Left ventricle myocardium superior (tissue), 1 donor: ENCODE measurements around the gene PROB1. TPM values are rescaled to one million over a fixed set of nuclear protein-coding genes. Genes with fewer than 3 reads are reported as not detected.
"Not testable (repeated sequence)": the region's sequence is repeated elsewhere in the genome, so short reads cannot be mapped to it uniquely, and the experiment has no call there.

Source experiments
- ATAC-seq: fragments of 200-7000 bp; cut with Tn5 transposase; one replicate; pipeline ENCODE4 v1.9.1; 2020; ENCODE audit warnings: mild to moderate bottlenecking, moderate library complexity
- DNase-seq: peaks from one replicate; pipeline ENCODE4 v3.0.0-alpha.2; 2020
- intact Hi-C: fragments of 100-400 bp; cut with micrococcal nuclease; formaldehyde crosslinking; loops from one replicate; pipeline ENCODE4 v1.11.0; 2022
- long read RNA-seq: library from polyadenylated mRNA; unstranded; transcript quantifications from one replicate; pipeline ENCODE4 v2.0.0, GENCODE V29; 2021
- total RNA-seq: library from RNA; stranded (reverse); fragmentation: NEBNext Ultra II Directional; extraction: Animal tissue kit (Norgen Biotek cat#: 25700); gene quantifications from one replicate; pipeline ENCODE4 v1.2.1, GENCODE V29; 2021
- donor health status: DM: no; HTN: yes; CAD: no; lungs with severe emphysema.

Gene PROB1, protein sequence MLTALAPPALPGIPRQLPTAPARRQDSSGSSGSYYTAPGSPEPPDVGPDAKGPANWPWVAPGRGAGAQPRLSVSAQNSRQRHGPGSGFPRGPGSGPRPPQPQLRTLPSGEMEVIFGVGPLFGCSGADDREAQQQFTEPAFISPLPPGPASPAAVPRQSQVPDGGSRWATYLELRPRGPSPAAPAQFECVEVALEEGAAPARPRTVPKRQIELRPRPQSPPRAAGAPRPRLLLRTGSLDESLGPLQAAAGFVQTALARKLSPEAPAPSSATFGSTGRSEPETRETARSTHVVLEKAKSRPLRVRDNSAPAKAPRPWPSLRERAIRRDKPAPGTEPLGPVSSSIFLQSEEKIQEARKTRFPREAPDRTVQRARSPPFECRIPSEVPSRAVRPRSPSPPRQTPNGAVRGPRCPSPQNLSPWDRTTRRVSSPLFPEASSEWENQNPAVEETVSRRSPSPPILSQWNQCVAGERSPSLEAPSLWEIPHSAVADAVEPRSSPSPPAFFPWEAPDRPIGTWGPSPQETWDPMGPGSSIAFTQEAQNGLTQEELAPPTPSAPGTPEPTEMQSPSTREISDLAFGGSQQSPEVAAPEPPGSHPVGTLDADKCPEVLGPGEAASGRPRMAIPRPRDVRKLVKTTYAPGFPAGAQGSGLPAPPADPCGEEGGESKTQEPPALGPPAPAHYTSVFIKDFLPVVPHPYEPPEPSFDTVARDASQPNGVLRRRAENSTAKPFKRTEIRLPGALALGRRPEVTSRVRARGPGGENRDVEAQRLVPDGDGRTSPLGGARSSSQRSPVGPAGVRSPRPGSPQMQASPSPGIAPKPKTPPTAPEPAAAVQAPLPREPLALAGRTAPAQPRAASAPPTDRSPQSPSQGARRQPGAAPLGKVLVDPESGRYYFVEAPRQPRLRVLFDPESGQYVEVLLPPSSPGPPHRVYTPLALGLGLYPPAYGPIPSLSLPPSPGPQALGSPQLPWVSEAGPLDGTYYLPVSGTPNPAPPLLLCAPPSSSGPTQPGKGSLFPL
- 56.5 TPM for total RNA-seq
- long read RNA-seq, full-length matches to known transcripts, result 128 of 128 reads
- long read RNA-seq, partial matches to known transcripts, result 0 of 128 reads
- long read RNA-seq, other reads (novel, unspliced or antisense), result 0 of 128 reads

DNA sequence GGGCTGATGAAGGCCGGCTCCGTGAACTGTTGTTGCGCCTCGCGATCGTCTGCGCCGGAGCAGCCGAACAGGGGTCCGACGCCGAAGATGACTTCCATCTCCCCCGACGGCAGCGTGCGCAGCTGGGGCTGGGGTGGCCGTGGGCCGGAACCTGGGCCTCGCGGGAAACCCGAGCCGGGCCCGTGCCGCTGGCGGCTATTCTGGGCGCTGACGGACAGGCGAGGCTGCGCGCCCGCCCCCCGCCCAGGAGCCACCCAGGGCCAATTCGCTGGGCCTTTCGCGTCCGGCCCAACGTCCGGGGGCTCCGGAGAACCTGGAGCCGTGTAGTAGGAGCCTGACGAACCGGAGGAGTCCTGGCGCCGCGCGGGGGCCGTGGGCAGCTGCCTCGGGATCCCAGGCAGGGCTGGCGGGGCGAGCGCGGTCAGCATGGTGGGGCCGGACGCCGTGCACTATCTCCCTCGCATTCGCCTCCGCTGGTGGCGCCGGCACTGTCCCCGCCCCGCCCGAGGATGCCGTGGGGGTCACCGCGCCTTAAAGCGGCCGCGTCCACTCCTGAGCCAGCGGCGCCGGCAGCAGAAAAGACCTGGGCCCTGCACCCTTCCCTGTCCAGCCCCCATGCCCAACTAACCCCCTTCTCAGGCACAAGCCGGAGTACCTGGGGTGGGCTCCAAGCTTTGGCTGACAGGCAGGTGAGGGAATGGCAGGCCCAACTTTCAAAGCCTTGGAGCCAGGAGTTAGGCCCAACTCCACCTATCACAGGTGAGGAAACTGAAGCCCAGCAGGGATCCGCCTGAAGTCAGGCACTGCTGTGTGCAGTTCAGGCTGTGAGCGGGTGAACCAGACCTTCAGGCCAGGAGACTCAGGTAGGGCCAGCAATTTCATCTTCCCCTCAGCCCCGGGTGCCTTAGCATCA is at the start of gene PROB1:
Gene PROB1 (minus strand): TSS at position 451 of the 913 bp plus-strand sequence. CDS start 23 bp downstream, at position 428.
- intact Hi-C loops, result no loop called here
- ATAC-seq, result peak; percentile 82
- DNase-seq, result peak; percentile 85

DNA sequence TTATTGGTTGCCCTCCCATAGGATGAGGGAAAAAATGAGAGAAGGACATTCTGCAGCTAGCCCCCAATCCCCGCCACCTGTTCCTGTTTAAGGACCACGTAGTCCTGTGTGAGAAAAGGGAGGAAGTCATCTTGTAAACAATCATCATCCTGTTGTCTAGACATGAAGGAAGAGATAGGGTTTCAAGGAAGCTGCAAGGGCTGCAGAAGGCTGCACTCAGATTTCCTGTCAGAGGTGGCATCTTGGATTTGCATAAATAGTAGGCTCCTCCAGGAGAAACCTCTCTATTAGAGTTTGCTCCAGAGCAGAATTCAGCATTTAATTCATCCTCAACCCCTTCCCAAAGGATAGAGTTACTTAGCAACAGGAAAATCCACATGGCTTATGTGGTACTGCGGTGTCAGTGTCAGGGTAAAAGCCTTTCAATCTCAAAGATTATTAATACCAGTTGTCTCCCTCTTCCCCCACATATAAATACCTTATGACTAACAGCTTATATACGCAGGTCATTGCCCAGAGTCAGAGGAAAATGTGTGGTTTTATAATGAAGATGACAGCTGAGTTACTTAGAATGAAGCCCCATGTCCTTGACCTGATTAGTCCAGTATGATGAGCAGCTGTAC is 49.0 kb upstream of the PROB1 start:
- intact Hi-C loops, result no loop called here
- no peak for ATAC-seq
- DNase-seq, result no peak

DNA sequence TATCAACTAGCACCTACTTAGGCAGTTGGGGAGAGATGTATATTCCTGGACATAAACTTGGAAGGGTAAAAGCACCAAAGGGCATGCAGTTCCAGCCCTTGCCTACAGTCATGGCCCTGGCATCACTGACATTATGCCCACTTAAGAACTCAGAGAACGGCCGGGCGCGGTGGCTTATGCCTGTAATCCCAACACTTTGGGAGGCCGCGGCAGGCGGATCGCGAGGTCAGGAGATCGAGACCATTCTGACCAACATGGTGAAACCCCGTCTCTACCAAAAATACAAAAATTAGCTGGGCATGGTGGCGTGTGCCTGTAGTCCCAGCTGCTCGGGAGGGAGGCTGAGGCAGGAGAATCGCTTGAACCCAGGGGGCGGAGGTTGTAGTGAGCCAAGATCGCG is 45.5 kb upstream of the PROB1 start:
- intact Hi-C loops, ATAC-seq, DNase-seq: not testable (repeated sequence)

DNA sequence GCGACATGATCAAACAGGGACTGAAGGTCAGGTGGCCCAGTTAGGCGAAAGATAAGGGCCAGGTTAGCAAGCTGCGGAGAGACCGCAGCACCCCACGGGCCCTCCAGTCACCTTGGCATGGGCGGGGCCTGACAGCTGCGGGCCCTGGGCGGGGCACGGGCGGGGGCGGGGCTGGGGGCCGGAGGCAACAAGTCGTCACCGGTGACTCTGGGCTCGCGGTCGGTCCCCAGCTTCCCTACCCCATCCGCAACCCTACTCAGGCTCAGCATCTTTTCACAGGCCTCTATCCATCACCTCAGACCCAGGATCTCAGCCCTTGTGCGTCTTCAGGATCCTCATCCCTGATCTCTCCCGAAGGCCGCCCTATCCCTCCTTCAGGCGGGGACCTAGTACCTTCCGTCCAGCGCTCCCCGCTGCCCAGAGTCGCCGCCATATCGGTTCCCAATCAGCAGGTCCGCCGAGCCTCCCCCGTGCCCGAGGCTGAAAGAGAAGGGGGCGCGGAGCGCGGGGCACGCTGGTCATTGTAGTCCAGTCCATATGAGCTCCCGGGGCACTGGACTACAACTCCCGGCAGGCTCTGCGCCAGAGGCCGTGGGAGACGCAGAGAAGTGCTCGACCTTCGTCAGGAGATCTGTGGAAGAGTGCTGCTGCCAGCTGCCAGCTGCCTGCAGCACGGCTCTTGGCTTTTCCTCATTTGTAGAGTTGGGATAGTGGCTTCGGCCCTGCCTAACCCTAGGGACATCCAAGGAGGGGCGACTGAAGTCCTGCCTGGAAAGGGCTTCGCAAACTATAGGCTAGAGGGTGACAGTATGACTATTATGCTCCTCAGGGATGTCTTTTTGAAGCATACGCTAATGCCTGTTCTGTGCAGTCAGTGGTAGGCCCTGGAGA is 44.4 kb upstream of the PROB1 start, which contains the start of gene DNAJC18:
Gene DNAJC18 (minus strand): TSS at position 513 of the 891 bp plus-strand sequence. CDS start 80 bp downstream, at position 433.
- DNase-seq (peak; percentile 98), ATAC-seq (peak; percentile 99)
- intact Hi-C loops, result loop anchor here (5.0 kb wide), 1 partner anchor 73 kb away; no protein-coding TSS in a partner anchor

DNA sequence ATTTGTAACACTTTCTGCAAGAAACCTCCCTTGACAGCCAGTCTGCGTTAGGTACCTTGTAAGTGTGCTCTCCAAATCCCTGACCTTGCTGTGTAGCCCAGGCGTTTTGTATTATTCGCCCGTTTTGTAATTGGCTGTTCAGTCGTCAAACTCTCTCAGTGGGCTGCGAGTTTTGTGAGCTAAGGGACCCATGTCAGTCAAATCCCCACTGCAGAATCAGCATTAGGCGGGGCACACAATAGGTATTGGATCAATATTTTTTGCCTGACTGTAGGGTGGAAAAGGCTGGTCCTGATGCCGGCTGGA is 43.8 kb upstream of the PROB1 start:
- intact Hi-C loops, result loop anchor here (5.0 kb wide), 1 partner anchor 74 kb away; no protein-coding TSS in a partner anchor
- no peak for ATAC-seq
- DNase-seq, result no peak

DNA sequence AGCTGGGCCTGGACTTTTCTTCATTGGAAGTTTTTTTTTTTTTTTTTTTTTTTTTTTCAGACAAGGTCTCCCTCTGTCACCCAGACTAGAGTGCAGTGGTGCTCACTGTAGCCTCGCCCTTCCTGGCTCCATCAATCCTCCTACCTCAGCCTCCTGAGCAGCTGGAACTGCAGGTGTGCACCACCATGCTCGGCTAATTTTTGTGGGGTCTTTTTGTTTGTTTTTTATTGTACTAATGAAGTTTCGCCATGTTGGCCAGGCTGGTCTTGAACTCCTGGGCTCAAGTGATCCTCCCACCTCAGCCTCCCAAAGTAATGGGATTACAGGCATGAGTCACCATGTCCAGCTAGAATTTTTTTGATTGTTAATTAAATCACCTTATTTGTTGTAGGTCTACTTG is 40.8 kb upstream of the PROB1 start:
- DNase-seq (no peak), ATAC-seq (no peak)
- intact Hi-C loops, result loop anchor here (5.0 kb wide), 1 partner anchor 77 kb away; no protein-coding TSS in a partner anchor

DNA sequence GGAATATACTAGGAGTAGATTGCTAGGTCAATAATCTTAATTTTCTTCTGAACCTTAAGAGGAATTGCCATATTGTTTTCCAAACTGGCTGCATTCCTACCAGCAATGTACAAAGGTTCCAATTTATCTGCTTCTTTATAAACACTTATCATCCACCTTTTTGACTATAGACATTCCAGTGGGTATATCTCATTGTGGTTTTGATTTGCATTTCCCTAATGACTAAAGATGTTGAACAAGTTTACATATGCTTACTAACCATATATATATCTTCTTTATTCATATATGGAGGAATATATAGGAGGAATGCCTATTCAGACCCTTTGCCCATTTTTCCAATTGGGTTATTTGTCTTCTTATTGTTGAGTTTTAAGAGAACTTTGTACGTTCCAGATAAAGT is 36.8 kb upstream of the PROB1 start:
- intact Hi-C loops, result no loop called here
- DNase-seq (no peak), ATAC-seq (no peak)

DNA sequence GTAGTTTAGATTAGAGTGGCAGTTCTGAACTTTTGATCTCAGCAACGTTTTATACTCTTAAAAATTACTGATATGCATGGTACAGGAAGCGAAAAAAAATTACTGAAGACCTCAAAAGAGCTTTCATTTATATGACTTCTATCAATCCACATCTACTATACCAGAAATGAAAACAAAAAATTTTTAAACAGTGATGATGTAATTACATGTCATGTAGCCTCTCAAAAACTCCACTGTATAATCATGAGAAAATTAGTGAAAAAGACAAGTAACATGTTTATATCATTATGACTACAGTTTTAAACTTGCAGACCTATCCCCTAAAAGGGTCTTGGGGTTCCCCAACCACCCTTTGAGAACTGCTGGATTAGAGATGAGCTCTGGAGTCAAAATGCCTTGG is 35.1 kb upstream of the PROB1 start:
- intact Hi-C loops, result no loop called here
- ATAC-seq (no peak), DNase-seq (no peak)

DNA sequence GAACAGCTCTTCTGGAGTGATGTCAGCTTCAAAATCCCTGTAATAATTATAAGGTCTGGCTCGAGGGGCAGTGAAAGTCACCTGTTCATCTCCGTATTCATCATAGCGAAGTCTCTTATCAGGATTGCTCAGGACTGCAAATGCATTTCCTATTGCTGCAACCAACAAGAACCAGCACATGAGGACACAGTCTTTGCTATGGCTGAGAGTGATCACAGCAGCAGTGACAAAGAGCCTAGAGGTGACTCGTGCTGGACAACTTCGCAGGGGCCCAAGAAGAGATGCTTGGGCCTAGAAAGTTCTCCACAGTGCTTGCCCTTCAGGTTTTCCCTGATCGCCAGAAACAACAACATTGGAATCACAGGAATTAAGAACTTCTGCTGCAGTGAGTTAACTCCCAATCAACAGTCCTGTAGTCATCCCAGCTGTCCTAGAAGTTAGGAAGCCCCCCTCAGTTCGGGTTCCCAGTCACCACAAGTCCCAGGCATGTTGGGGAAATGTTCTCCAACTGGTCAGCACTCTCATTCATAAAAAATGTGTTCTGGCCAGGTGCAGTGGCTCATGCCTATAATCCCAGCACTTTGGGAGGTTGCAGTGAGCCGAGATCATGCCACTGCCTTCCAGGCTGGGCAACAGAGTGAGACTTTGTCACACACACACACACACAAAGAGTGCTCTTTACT is 31.4 kb upstream of the PROB1 start:
- ATAC-seq, result no peak
- DNase-seq, result no peak
- intact Hi-C loops, result no loop called here

DNA sequence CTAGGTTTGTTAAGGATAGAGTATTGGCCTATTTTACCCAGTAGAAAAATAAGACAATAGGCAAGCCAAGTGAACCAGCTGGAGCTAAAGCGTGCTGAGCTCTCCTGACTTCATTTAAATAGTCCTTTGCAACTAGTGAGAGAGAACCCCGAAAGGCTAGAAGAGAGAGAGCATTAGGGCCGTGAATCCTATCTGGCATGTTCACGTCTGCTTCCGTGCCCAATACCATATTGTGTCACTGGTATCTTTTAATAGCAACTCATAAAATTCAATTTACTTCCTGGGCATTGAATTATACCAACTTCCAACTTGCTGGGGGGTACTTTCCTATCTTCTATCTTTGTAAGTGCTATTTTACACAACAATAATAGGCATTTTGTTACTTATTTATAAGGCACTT is 30.6 kb upstream of the PROB1 start:
- intact Hi-C loops, result no loop called here

DNA sequence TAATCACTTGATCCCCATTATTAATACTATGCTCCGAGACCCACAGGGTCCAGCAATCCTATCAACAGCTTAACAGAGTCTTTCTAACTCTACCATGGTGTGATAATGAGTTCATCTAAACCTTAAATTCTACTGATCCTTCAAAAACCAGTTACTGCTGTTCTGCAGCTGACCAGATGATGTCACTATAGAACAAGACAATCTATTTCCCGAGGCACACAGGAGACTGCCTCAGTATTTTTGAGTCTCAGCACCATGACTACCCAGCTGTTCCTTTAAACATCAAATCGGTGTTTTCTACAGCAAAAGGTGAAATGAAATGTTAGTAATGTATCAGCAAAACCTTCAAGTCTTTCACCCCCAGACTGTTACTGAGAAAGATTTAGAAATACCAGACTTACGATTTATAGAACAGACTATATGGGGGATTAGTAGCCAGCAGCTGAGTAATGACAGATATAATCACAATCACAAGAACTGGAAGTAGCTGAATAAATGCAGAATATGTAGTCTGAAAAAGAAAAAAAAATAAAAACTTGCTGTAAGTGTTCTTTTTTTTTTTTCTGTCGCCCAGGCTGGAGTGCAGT is 27.5 kb upstream of the PROB1 start:
- intact Hi-C loops, result loop anchor here (2.0 kb wide), 1 partner anchor 90 kb away; no protein-coding TSS in a partner anchor
- no peak for DNase-seq

More for the DNA sequence above, 30.6 kb upstream of the PROB1 start:
- ATAC-seq (no peak), DNase-seq (no peak)

DNA sequence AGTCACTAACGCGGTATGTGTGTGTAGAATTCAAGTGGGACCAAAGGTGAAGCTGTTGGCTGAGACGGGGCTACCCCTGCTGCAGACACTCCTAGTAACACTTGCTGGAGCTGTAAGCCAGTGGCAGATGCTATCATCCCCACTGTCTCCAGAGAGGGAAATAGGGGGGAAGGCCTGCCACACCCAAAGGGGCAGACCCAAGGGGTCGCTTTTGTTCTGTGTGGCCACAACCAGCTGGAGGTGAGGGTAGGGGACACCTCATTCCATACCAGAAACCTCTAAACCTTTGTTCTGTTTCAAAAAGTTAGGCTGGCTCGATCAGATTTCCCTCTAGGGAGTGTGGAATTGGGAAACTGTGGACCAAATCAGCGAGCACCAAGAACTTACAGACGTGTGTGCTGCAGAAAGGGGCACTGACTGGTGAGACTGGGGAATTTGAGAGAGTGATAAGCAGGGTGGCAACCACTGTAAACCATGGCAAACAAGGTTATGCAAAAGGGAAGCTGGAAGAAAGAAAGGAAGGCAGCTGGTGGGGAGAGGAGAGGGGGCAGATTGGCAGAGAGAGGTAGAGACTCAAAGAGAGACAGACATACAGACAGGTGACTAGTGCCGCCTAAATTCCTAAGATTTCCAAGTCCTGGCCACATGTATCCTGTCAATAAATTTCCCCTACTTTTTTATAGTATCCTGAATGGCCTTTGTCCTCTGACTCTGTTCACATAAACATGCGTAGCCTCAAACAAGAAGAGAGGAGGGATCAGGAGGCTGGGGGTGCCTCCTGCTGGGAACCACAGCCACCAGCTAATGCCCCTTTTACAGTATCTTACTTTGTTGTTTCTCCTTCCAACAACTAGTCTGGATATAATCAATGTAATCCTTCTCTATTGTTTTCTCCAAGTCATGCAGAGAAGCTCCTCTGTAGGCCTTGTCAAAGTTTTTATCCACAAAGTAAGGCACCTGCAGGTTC is 24.6 kb upstream of the PROB1 start:
- intact Hi-C loops, result no loop called here
- ATAC-seq, result peak; percentile 40
- no peak for DNase-seq

More for the DNA sequence above, 27.5 kb upstream of the PROB1 start:
- no peak for ATAC-seq

DNA sequence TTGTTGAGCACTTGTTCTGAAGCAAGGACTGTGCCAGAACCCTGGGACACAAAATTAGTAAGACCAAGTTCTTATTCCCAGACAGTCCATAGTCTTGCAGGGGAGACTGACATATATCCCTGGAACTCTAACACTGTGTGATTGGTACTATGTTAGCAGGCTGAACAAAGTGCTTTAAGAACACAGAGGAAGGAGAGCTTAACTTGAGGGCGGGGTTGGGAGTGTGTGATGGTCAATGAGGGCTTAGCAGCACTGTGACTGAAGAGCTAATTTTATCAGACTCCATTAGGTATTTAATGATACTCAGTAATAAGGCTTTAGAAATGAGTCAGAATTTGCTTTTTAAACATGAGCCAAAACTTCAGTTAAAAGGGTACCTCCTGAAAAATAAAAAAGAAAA is 23.9 kb upstream of the PROB1 start:
- intact Hi-C loops, result no loop called here
- no peak for DNase-seq
- peak; percentile 69 for ATAC-seq

DNA sequence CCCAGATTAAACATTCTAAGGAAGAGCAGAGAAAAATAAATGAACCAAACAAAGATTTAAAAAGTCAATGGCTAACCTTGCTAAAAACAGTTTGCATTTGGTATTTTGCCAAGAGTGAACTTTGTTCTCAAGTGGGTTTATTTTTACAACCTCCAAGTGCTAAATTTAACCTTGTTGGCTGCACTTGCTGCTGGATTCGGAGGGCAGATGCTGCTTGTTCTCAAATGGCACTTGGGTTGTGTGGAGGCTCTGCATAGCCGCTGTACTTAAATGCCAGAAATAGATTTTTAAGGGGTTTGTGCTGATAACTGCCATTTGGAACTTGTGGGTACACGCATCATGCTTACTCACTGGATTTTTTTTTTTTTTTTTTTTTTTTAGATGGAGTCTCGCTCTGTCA is 22.3 kb upstream of the PROB1 start:
- intact Hi-C loops, result no loop called here
- DNase-seq, result no peak
- ATAC-seq, result peak; percentile 66

DNA sequence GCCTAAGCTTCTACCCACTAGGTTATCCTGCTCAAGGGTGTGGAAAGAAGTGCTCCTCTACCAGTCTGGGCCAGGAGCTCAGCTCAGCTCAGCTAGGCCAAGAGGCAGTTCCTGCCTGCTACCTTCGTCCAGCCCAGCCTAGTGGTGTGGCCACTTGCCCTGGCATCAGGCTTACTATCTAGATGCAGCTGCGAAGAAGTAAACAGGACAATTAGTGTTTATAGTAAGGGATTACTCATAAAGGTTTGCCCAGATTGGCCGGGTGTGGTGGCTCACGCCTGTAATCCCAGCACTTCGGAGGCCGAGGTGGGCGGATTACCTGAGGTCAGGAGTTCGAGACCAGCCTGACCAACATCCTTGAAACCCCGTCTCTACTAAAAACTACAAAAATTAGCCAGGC is 21.7 kb upstream of the PROB1 start:
- no peak for ATAC-seq
- no peak for DNase-seq
- intact Hi-C loops, result no loop called here
